A204.1 (cell line): Measurements from ENCODE around the gene TENT4A.

Source experiments
- FAIRE-seq: peaks from 2 replicates; lab custom pipeline; 2012; peaks lifted over from hg19 to GRCh38; lab: Jason Lieb, UNC

The TENT4A gene

GRCh38 chr5:6752782-6753181 is 39.5 kb downstream of the TENT4A start:
- no peak for FAIRE-seq

- FAIRE-seq = no peak
Measured at GRCh38 chr5:6753851-6754250, 40.6 kb downstream of the TENT4A start.

GRCh38 chr5:6754766-6755165 is 41.5 kb downstream of the TENT4A start:
- no peak for FAIRE-seq

GRCh38 chr5:6755519-6755918 is 42.3 kb downstream of the TENT4A start:
- no peak for FAIRE-seq

GRCh38 chr5:6755941-6756340 is 42.7 kb downstream of the TENT4A start:
- FAIRE-seq = no peak

GRCh38 chr5:6757414-6757969 is 44.3 kb downstream of the TENT4A start:
- FAIRE-seq = no peak

- FAIRE-seq = no peak
Measured at GRCh38 chr5:6758236-6758635, 45.0 kb downstream of the TENT4A start.

- no peak for FAIRE-seq
Measured at GRCh38 chr5:6758706-6759105, 45.5 kb downstream of the TENT4A start.

- no peak for FAIRE-seq
Measured at GRCh38 chr5:6759401-6759800, 46.2 kb downstream of the TENT4A start.

GRCh38 chr5:6759983-6760382 is 46.8 kb downstream of the TENT4A start:
- FAIRE-seq = no peak

- no peak for FAIRE-seq
Measured at GRCh38 chr5:6760686-6761085, 47.5 kb downstream of the TENT4A start.

GRCh38 chr5:6761333-6761732 is 48.1 kb downstream of the TENT4A start:
- FAIRE-seq = no peak

- no peak for FAIRE-seq
Measured at GRCh38 chr5:6762116-6762515, 48.9 kb downstream of the TENT4A start.

GRCh38 chr5:6762697-6763096 is 49.5 kb downstream of the TENT4A start:
- no peak for FAIRE-seq

- no peak for FAIRE-seq
Measured at GRCh38 chr5:6763191-6763590, 50.0 kb downstream of the TENT4A start.

GRCh38 chr5:6765612-6766525 is 52.6 kb downstream of the TENT4A start:
- FAIRE-seq = no peak

GRCh38 chr5:6766604-6767093 is 53.4 kb downstream of the TENT4A start:
- FAIRE-seq = no peak

GRCh38 chr5:6767481-6768063 is 54.3 kb downstream of the TENT4A start:
- no peak for FAIRE-seq

GRCh38 chr5:6768590-6769230 is 55.5 kb downstream of the TENT4A start:
- no peak for FAIRE-seq

- FAIRE-seq = no peak
Measured at GRCh38 chr5:6770826-6771607, 57.8 kb downstream of the TENT4A start.

- FAIRE-seq = no peak
Measured at GRCh38 chr5:6772886-6773285, 59.7 kb downstream of the TENT4A start.
